Karpas-422 (cell line): ENCODE measurements around the gene RPA1. TPM values are rescaled to one million over a fixed set of nuclear protein-coding genes. Genes with fewer than 3 reads are reported as not detected.

ENCODE experiments used
- DNase-seq: peaks from one replicate; pipeline ENCODE4 v3.0.0-alpha.2; 2015
- H2AFZ ChIP-seq: fragments of 200-600 bp; sonication (generic); 2 replicates; pipeline ENCODE4 v1.6.1; 2014; ENCODE audit warnings: antibody characterized with exemption, low read length, mixed read lengths
- H3K27ac ChIP-seq: fragments of 200-600 bp; sonication (generic); 2 replicates; pipeline ENCODE4 v1.5.1; 2014; ENCODE audit warnings: mild to moderate bottlenecking, low read length, moderate library complexity
- H3K27me3 ChIP-seq: fragments of 200-600 bp; sonication (generic); 2 replicates; pipeline ENCODE4 v1.6.1; 2014; ENCODE audit warnings: low read length, mixed read lengths
- H3K36me3 ChIP-seq: fragments of 200-600 bp; sonication (generic); 2 replicates; pipeline ENCODE4 v1.6.1; 2014; ENCODE audit warnings: low read length, mixed read lengths; ENCODE audit not compliant: insufficient read depth
- H3K4me1 ChIP-seq: fragments of 200-600 bp; sonication (generic); 2 replicates; pipeline ENCODE4 v1.6.1; 2014; ENCODE audit warnings: mild to moderate bottlenecking, low read length, mixed read lengths
- H3K4me2 ChIP-seq: fragments of 200-600 bp; sonication (generic); 2 replicates; pipeline ENCODE4 v1.6.1; 2014; ENCODE audit warnings: low read length, low read depth, mild to moderate bottlenecking; ENCODE audit not compliant: poor library complexity, severe bottlenecking
- H3K4me3 ChIP-seq: fragments of 200-600 bp; sonication (generic); 2 replicates; pipeline ENCODE4 v1.5.1; 2014; ENCODE audit warnings: mild to moderate bottlenecking, antibody characterized with exemption, low read length, mixed read lengths
- H3K79me2 ChIP-seq: fragments of 200-600 bp; sonication (generic); 2 replicates; pipeline ENCODE4 v1.6.1; 2014; ENCODE audit warnings: mild to moderate bottlenecking, low read length, mixed read lengths
- H3K9ac ChIP-seq: fragments of 200-600 bp; sonication (generic); 2 replicates; pipeline ENCODE4 v1.6.0; 2014; ENCODE audit warnings: low read length
- H3K9me2 ChIP-seq: fragments of 200-600 bp; sonication (generic), shearing (Covaris generic); replicated peaks from 2 replicates; pipeline ENCODE4 v1.6.0; 2014; ENCODE audit warnings: mild to moderate bottlenecking, low read length, moderate library complexity; ENCODE audit not compliant: insufficient read depth
- H3K9me3 ChIP-seq: fragments of 300-700, 200-600 bp; sonication (generic); 2 replicates; pipeline ENCODE4 v1.6.1; 2014; ENCODE audit warnings: low read length, mixed read lengths
- H4K20me1 ChIP-seq: fragments of 200-600 bp; sonication (generic); 2 replicates; pipeline ENCODE4 v1.6.1; 2014; ENCODE audit warnings: mild to moderate bottlenecking, antibody characterized with exemption, low read length, low read depth; ENCODE audit not compliant: insufficient read depth
- total RNA-seq: library from RNA; depleted of rRNA; stranded (reverse); fragments of >200 nt; shearing (Covaris generic); gene quantifications from 2 replicates; pipeline ENCODE4 v1.2.3, GENCODE V29; 2014; ENCODE audit warnings: low replicate concordance

RPA1 gene
- total RNA-seq, 1 experiment from 2014 or later, result 40.4 TPM

DNA sequence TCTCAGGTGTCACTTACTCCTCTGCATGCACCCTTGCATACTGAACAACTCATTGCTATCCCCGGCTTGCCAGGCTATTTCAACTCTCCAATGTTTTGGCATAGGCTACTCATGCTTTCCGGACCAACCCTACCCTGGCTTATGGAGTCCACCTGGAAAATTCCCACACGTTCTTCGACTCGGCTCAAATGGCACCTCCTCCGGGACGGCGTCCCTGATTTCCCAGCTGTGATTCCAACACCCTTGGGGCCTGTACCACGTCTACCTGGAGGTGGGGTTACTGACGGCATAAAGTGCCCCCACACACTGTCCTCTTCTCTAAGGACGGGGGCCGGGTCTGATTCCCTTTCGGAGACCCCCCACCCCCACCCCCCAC lies 601 bp upstream of the RPA1 start:
- H3K4me3 ChIP-seq, result peak overlapping the region; percentile 88

DNA sequence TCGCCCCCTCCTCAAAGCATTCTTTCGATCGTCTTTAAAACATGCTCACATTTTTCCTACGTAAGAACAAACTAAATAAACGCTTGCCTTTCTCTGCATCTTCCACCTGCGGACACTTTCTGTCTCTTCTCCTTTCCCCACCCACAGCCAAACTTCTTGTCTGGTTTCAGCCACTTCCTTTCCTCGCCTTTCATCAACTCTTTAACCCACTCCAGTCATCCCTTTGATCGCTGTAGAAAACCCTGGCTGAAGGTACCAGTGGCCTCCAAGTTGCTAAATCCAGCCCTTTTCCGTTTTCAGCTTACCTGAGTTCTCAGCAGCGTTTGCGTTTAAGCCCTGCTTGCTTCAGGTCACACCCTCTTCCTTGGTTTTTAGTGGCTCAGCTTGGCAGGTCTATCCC lies 483 bp downstream of the RPA1 start:
- Histone ChIP-seq H3K9me2 (no peaks in the 10 kb centered on the region), H3K4me2 (peak overlapping the region; percentile 99), H3K9ac (peak overlapping the region; percentile 94), H3K79me2 (peaks cover 78% of the 10 kb centered on the region), H3K9me3 (no peaks in the 10 kb centered on the region), H3K4me1 (peaks cover 44% of the 10 kb centered on the region), H3K4me3 (peak overlapping the region; percentile 88), H4K20me1 (no peaks in the 10 kb centered on the region), H3K27ac (peak overlapping the region; percentile 51), H2AFZ (peak overlapping the region; percentile 64; the same call in 1 of the 2 replicates), H3K27me3 (no peaks in the 10 kb centered on the region), H3K36me3 (peaks cover 12% of the 10 kb centered on the region; the same call in 1 of the 2 replicates)
- DNase-seq, result peak; percentile 58

More for the DNA sequence above, 601 bp upstream of the RPA1 start:
- peak; percentile 49 for DNase-seq
- Histone ChIP-seq H2AFZ (peak overlapping the region; percentile 77; the same call in 1 of the 2 replicates), H4K20me1 (no peaks in the 10 kb centered on the region), H3K9ac (peak overlapping the region; percentile 94), H3K4me2 (peak overlapping the region; percentile 99), H3K79me2 (peaks cover 71% of the 10 kb centered on the region), H3K4me1 (peaks cover 39% of the 10 kb centered on the region), H3K27ac (peak overlapping the region; percentile 56), H3K36me3 (peaks cover 16% of the 10 kb centered on the region; the same call in 1 of the 2 replicates), H3K27me3 (no peaks in the 10 kb centered on the region), H3K9me3 (no peaks in the 10 kb centered on the region), H3K9me2 (no peaks in the 10 kb centered on the region)

DNA sequence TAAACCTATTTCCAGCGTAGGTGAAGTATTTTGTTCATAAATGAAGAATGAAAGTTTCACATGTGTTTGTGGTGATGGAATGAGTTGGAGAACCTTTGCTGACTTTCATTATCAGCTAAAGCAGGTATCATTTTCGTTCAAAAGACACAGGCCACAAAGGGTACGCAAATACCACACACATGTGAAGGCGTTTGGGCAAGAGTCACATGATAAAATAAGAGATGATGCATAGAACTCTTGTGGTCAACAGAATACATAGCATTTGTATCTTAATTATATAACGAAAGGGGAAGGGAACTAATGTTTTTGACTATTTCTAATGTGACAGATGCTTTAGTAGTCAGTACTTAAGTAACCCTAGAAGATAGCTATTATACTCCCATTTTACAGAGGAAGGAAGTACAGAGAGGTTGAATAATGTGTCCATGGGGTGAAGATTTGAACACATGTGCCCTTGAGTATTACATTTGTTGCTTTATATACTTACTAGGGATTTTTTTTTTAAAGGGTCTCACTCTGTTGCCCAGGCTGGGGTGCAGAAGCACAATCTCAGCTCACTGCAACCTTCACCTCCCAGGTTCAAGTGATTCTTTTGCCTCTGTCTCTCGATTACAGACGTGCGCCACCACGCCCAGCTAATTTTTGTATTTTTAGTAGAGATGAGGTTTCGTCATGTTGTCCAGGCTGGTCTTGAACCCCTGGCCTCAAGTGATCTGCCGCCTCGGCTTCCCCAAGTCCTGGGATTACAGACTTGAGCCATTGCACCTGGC lies 4.8 kb downstream of the RPA1 start:
- Histone ChIP-seq H3K27me3 (no peaks in the 10 kb centered on the region), H3K4me3 (no peak overlapping the region), H3K79me2 (peaks cover 90% of the 10 kb centered on the region), H3K9me3 (no peaks in the 10 kb centered on the region), H4K20me1 (peaks cover 3% of the 10 kb centered on the region; the same call in 1 of the 2 replicates), H3K9me2 (no peaks in the 10 kb centered on the region), H3K4me2 (no peak overlapping the region), H2AFZ (no peak overlapping the region), H3K36me3 (peaks cover 19% of the 10 kb centered on the region; the same call in 1 of the 2 replicates), H3K9ac (no peak overlapping the region), H3K4me1 (peaks cover 34% of the 10 kb centered on the region), H3K27ac (peak overlapping the region; percentile 60)
- DNase-seq, result peak; percentile 46

DNA sequence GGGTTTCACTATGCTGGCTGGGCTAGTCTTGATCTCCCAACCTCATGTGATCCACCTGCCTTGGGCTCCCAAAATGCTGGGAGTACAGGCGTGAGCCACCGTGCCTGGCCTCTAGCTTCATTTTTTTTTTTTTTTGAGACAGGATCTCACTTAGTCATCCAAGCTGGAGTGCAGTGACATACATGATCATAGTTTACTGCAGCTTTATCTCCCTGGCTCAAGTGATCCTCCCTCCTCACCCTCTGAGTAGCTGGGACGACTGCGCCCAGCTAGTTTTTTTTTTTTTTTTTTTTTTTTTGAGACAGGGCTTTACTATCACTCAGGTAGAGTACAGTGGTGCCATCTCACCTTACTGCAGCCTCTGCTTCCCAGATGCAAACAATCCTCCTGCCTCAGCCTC lies 9.7 kb downstream of the RPA1 start:
- H3K79me2 ChIP-seq, result peaks cover 88% of the 10 kb centered on the region
- H3K9me2 ChIP-seq, result no peaks in the 10 kb centered on the region
- peaks cover 3% of the 10 kb centered on the region; the same call in 1 of the 2 replicates for H4K20me1 ChIP-seq
- peaks cover 2% of the 10 kb centered on the region for H3K4me1 ChIP-seq
- no peak for DNase-seq
- no peak overlapping the region for H3K4me3 ChIP-seq
- no peak overlapping the region for H2AFZ ChIP-seq
- no peak overlapping the region for H3K27ac ChIP-seq
- no peak overlapping the region for H3K9ac ChIP-seq
- peaks cover 21% of the 10 kb centered on the region for H3K36me3 ChIP-seq
- H3K4me2 ChIP-seq, result no peak overlapping the region
- no peaks in the 10 kb centered on the region for H3K9me3 ChIP-seq
- no peaks in the 10 kb centered on the region for H3K27me3 ChIP-seq

DNA sequence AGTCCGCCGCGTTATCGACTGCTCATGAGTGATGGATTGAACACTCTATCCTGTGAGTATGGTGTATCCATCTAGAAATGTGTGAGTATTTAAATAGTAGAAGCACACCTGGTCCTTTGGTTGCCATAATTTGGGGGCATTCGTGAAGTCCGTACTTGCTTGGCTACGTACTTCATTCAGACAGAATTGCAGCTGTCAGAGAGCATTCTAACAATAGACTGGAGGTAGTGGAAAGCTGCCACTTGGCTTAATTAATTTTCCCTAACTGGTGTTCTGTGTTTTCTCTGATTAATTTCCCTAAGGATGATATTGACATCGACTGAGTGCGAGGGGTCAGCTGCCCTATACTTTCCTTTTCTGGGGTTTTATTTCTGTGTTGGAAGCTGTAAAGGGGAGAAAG lies 14.1 kb downstream of the RPA1 start:
- Histone ChIP-seq H3K27me3 (no peaks in the 10 kb centered on the region), H3K9me2 (no peaks in the 10 kb centered on the region), H2AFZ (no peak overlapping the region), H3K9me3 (no peaks in the 10 kb centered on the region), H3K9ac (no peak overlapping the region), H3K4me3 (no peak overlapping the region), H3K4me2 (no peak overlapping the region), H3K27ac (no peak overlapping the region), H4K20me1 (peaks cover 2% of the 10 kb centered on the region; the same call in 1 of the 2 replicates), H3K4me1 (no peaks in the 10 kb centered on the region), H3K36me3 (peaks cover 25% of the 10 kb centered on the region), H3K79me2 (peaks cover 66% of the 10 kb centered on the region)
- no peak for DNase-seq

DNA sequence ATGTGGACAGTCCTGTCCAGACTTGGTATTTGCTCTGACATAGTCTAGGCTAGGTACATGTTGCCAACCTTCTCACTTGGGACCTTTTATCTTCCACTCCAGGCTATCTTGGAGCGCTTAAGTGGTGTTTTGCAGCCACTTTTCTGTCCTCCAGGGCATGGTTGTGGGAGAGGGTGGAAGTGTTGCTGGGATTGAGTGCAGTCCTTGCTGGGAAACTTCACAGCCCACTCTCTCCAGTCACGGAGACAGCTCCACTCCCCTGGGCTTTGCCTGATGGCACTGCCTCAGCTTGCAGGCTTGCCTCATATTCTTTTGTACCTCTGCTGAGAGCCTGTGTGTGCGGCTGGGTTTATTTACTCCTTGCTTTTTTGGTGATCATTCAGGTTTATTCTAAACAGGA lies 17.4 kb downstream of the RPA1 start:
- Histone ChIP-seq H3K79me2 (peaks cover 40% of the 10 kb centered on the region), H3K4me3 (no peak overlapping the region), H3K4me2 (no peak overlapping the region), H3K4me1 (no peaks in the 10 kb centered on the region), H3K9me3 (no peaks in the 10 kb centered on the region), H3K27me3 (no peaks in the 10 kb centered on the region), H3K27ac (no peak overlapping the region), H3K36me3 (peaks cover 26% of the 10 kb centered on the region), H4K20me1 (0 out of 2 replicates have a peak, but pooled peaks cover 3% of the 10 kb centered on the region), H2AFZ (no peak overlapping the region), H3K9ac (no peak overlapping the region), H3K9me2 (no peaks in the 10 kb centered on the region)
- DNase-seq, result no peak

DNA sequence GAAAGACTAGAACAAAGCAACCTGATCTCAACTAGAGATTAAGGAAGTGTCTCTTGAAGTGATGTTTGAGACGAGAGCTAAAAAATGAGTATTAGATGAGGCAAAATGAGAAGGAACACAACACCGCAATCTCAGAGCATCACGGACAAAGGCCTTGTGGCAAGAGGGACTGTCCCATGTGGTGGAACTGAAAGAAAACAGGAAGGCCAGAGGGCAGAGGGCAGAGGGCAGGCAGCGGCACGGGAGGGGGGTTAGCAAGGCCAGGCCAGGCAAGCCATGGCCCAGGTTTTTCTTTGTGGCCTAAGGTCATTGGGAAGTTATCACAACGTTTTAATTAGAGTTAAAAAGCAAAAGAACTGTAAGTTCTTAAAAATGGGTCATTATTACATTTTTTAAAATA lies 22.5 kb downstream of the RPA1 start:
- no peak for DNase-seq
- Histone ChIP-seq H3K36me3 (peaks cover 31% of the 10 kb centered on the region), H3K4me3 (no peak overlapping the region)

DNA sequence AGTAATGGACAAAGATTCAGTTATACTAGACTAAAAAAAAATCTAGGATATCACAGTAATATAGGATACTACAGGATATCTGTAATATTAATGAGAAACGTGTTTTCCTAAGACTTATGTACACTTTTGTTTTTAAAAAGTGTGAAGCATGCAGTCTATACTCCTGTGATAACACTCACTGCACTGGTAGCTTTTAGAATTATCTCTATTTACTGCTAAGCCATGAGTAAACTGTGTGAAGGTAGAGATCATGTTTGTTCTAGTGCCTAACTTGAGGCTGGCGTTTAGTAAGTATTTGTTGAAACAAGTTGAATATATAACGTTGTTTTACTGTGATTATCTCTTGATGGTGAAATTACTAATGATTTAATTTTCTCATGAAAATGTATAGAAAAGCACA lies 23.9 kb downstream of the RPA1 start:
- no peak for DNase-seq
- Histone ChIP-seq H3K36me3 (peaks cover 29% of the 10 kb centered on the region; the same call in 1 of the 2 replicates), H3K4me2 (no peak overlapping the region), H3K4me3 (no peak overlapping the region), H4K20me1 (0 out of 2 replicates have a peak, but pooled peaks cover 3% of the 10 kb centered on the region), H3K9ac (no peak overlapping the region), H3K9me2 (no peaks in the 10 kb centered on the region), H3K9me3 (no peaks in the 10 kb centered on the region), H2AFZ (no peak overlapping the region), H3K27me3 (no peaks in the 10 kb centered on the region), H3K4me1 (no peaks in the 10 kb centered on the region), H3K79me2 (peaks cover 8% of the 10 kb centered on the region), H3K27ac (no peak overlapping the region)

More for the DNA sequence above, 22.5 kb downstream of the RPA1 start:
- Histone ChIP-seq H3K9me2 (no peaks in the 10 kb centered on the region), H3K27ac (no peak overlapping the region), H4K20me1 (0 out of 2 replicates have a peak, but pooled peaks cover 3% of the 10 kb centered on the region), H3K27me3 (no peaks in the 10 kb centered on the region), H3K9ac (no peak overlapping the region), H3K79me2 (peaks cover 11% of the 10 kb centered on the region), H3K9me3 (no peaks in the 10 kb centered on the region), H2AFZ (no peak overlapping the region), H3K4me1 (no peaks in the 10 kb centered on the region), H3K4me2 (no peak overlapping the region)
